ENCODE data around the gene SLC35F3.

DNA sequence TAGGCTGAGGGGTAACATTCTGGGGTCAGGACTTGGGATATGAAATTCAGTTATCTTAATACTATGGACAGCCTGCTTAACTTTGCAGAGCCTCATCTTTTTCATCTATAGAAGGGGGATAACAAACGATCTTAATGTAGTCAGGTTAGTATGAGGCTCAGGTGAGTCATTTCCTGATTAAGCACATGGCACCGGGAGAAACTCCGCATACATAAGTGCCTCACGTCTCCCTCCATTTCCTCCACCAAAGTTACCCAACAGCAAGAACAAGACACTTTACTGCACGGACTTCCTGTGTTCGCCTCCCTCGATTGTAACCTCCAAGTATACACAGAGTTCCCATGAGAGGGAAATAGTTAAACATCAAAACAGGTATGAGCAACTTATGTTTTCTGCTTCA is 356.1 kb downstream of the SLC35F3 start:
- TF ChIP-seq, protein P1, sequence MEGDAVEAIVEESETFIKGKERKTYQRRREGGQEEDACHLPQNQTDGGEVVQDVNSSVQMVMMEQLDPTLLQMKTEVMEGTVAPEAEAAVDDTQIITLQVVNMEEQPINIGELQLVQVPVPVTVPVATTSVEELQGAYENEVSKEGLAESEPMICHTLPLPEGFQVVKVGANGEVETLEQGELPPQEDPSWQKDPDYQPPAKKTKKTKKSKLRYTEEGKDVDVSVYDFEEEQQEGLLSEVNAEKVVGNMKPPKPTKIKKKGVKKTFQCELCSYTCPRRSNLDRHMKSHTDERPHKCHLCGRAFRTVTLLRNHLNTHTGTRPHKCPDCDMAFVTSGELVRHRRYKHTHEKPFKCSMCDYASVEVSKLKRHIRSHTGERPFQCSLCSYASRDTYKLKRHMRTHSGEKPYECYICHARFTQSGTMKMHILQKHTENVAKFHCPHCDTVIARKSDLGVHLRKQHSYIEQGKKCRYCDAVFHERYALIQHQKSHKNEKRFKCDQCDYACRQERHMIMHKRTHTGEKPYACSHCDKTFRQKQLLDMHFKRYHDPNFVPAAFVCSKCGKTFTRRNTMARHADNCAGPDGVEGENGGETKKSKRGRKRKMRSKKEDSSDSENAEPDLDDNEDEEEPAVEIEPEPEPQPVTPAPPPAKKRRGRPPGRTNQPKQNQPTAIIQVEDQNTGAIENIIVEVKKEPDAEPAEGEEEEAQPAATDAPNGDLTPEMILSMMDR (IDR thresholded peaks at IDR 0.05; ENCODE audit: insufficient read depth, low read length, poor library complexity, severe bottlenecking): no peak
- TF ChIP-seq EZH2phosphoT487 (conservative IDR thresholded peaks at IDR 0.05; ENCODE audit: low read length): no peak
